Pancreas (tissue), 10 donors: ENCODE measurements around the gene PRXL2B. TPM values are rescaled to one million over a fixed set of nuclear protein-coding genes. Genes with fewer than 3 reads are reported as not detected.

Source experiments
- ATAC-seq, 4 donors: fragments of 200-7000 bp; cut with Tn5 transposase; one replicate each; pipeline versions ENCODE4 v1.8.0 to v1.9.1; 2020; ENCODE audit warnings: mild to moderate bottlenecking in 4 of 4, moderate library complexity in 4 of 4
- DNase-seq, 6 donors: peaks; one replicate each; pipeline ENCODE4 v3.0.0-alpha.2; 2020
- FAIRE-seq: peaks from 2 replicates; lab custom pipeline; 2012; peaks lifted over from hg19 to GRCh38; lab: Jason Lieb, UNC
- H3K27ac ChIP-seq, 4 donors: fragments of 200-600 bp; sonication (generic); 1 replicate in 3 of 4; 2 replicates in 1 of 4; pipeline versions ENCODE4 v1.5.0 to v1.8.0; 2020
- H3K27me3 ChIP-seq, 4 donors: fragments of 200-600 bp; one replicate each; pipeline ENCODE4 v1.8.0; 2021
- H3K36me3 ChIP-seq, 3 donors: fragments of 200-600 bp; sonication (generic) in 1 of 3; one replicate each; pipeline versions ENCODE4 v1.5.0 to v1.8.0; 2020 to 2021
- H3K4me1 ChIP-seq, 3 donors: fragments of 200-600 bp; one replicate each; pipeline ENCODE4 v1.8.0; 2021
- H3K4me3 ChIP-seq, 4 donors: fragments of 200-600 bp; sonication (generic) in 2 of 4; one replicate each; pipeline versions ENCODE4 v1.5.0 to v1.8.0; 2020 to 2021
- H3K9me3 ChIP-seq, 4 donors: fragments of 200-600 bp; one replicate each; pipeline ENCODE4 v1.8.0; 2021
- CTCF ChIP-seq, 4 donors: fragments of 200-600 bp; sonication (generic) in 3 of 4; IDR thresholded peaks; one replicate each; pipeline versions ENCODE4 v1.5.0 to v1.8.0; 2021; ENCODE audit warnings: antibody characterized with exemption in 4 of 4
- WGBS, 2 donors: extraction: QIAGEN DNeasy Blood & Tissue Kit; methylation state at CpG; one replicate each; pipeline ENCODE4 v1.1.7; 2013; 5-methylcytosine and 5-hydroxymethylcytosine counted together
- intact Hi-C, 3 donors: fragments of 100-400 bp; cut with DNase I; formaldehyde crosslinking; loops; one replicate each; pipeline versions ENCODE4 v1.11.1 to v1.14.2; 2022
- polyA plus RNA-seq, 2 donors: library from polyadenylated mRNA; stranded (reverse); fragments of 200-250 nt; gene quantifications; one replicate each; pipeline ENCODE4 v1.2.3, GENCODE V29; 2013
- total RNA-seq, 6 donors: library from RNA; stranded (reverse); fragmentation: NEBNext Ultra II Directional in 4 of 6; extraction: Animal tissue kit (Norgen Biotek cat#: 25700) in 4 of 6; gene quantifications; one replicate each; pipeline versions ENCODE4 v1.2.1 to v1.2.4, GENCODE V29; 2021 to 2023
- donor health status: healthy with polysubstance abuse.
- donor health status: DM: no; HTN: no; CAD: no; lungs with moderate emphysema.
- donor health status: DM: no; HTN: no; CAD: no.
- donor health status: control.
- donor health status: control.
- donor health status: Bipolar disorder and iron deficiency.
- donor health status: DM: yes; HTN: yes; CAD: no.
- donor health status: DM: no; HTN: no; CAD: no.
- donor health status: DM: no; HTN: no; CAD: no.
- donor health status: DM: yes; HTN: yes; CAD: no.

Gene PRXL2B
- total and polyA plus RNA-seq, 8 donors: 3.3 to 16.4 (median 11.5) TPM

GRCh38 chr1:2601721-2602303 is 15.2 kb downstream of the PRXL2B start:
- Histone ChIP-seq H3K27me3 (no peaks in the 10 kb centered on the region), H3K36me3 (no peaks in the 10 kb centered on the region), H3K27ac (no peak overlapping the region), H3K4me1 (no peaks in the 10 kb centered on the region), H3K4me3 (no peak overlapping the region), H3K9me3 (no peaks in the 10 kb centered on the region)
- TF ChIP-seq CTCF (IDR thresholded peaks at IDR 0.05): no peak
- intact Hi-C loops: no loop called here
- WGBS, 2 donors: 75 to 81% methylated on average over 18 of the region's 18 CpGs
- ATAC-seq: no peak
- no peak for DNase-seq
- no peak for FAIRE-seq

GRCh38 chr1:2602311-2602835 is 15.8 kb downstream of the PRXL2B start:
- Histone ChIP-seq H3K36me3 (no peaks in the 10 kb centered on the region), H3K9me3 (no peaks in the 10 kb centered on the region), H3K27ac (no peak overlapping the region), H3K4me1 (no peaks in the 10 kb centered on the region), H3K27me3 (no peaks in the 10 kb centered on the region), H3K4me3 (no peak overlapping the region)
- DNase-seq (no peak), ATAC-seq (no peak), FAIRE-seq (no peak)
- TF ChIP-seq CTCF (IDR thresholded peaks at IDR 0.05): no peak
- intact Hi-C loops: no loop called here
- WGBS, 2 donors: 65 to 67% methylated on average over 15 of the region's 15 CpGs

GRCh38 chr1:2602866-2603520 is 16.4 kb downstream of the PRXL2B start:
- ATAC-seq: no peak

GRCh38 chr1:2603521-2604155 is 17.1 kb downstream of the PRXL2B start:
- intact Hi-C loops: no loop called here
- FAIRE-seq: no peak
- Histone ChIP-seq H3K9me3 (no peaks in the 10 kb centered on the region), H3K4me1 (no peaks in the 10 kb centered on the region), H3K27ac (no peak overlapping the region), H3K4me3 (no peak overlapping the region), H3K27me3 (no peaks in the 10 kb centered on the region), H3K36me3 (no peaks in the 10 kb centered on the region)
- TF ChIP-seq CTCF (IDR thresholded peaks at IDR 0.05): no peak
- DNase-seq: no peak
- 54 to 60% methylated on average over 23 to 25 of the region's 25 CpGs for WGBS, 2 donors
- no peak for ATAC-seq

More at GRCh38 chr1:2602866-2603520, 16.4 kb downstream of the PRXL2B start:
- DNase-seq (no peak), FAIRE-seq (no peak)
- Histone ChIP-seq H3K27me3 (no peaks in the 10 kb centered on the region), H3K4me1 (no peaks in the 10 kb centered on the region), H3K9me3 (no peaks in the 10 kb centered on the region), H3K4me3 (no peak overlapping the region), H3K36me3 (no peaks in the 10 kb centered on the region), H3K27ac (no peak overlapping the region)
- intact Hi-C loops: no loop called here
- TF ChIP-seq CTCF (IDR thresholded peaks at IDR 0.05): no peak
- 64 to 71% methylated on average over 17 to 18 of the region's 18 CpGs for WGBS, 2 donors
